Mammary microvascular endothelial cell (primary cell): Measurements from ENCODE around the gene GOLGA6C. TPM values are rescaled to one million over a fixed set of nuclear protein-coding genes. Genes with fewer than 3 reads are reported as not detected.

Experiments
- total RNA-seq: library from RNA; depleted of rRNA; stranded (reverse); fragments of >200 nt; gene quantifications from 2 replicates; pipeline ENCODE4 v1.2.3, GENCODE V29; 2015

Gene GOLGA6C
- not detected in 2 replicates for total RNA-seq

GRCh38 chr15:75258034-75258433 lies at the start of gene GOLGA6C:
Gene GOLGA6C, plus strand, starts transcription at chr15:75258334. Its CDS starts 265 bp downstream, at chr15:75258599.

GRCh38 chr15:75282572-75282971 lies 24.4 kb downstream of the GOLGA6C start, which contains the start of gene GOLGA6D:
Gene GOLGA6D, plus strand, starts transcription at chr15:75282835. Its CDS starts 41 bp downstream, at chr15:75282876.

Other genes starting within 250 kb of the GOLGA6C start
- gene PPCDC, start 234.7 kb upstream of the GOLGA6C start, total RNA-seq: 19.5 and 28.9 TPM in 2 replicates
- 15.5 and 19.8 TPM in 2 replicates for gene C15orf39, start 56.5 kb upstream of the GOLGA6C start, total RNA-seq
- not detected in 2 replicates for gene GOLGA6D, start 24.5 kb downstream of the GOLGA6C start, total RNA-seq
- 112 and 117 TPM in 2 replicates for gene COMMD4, start 77.7 kb downstream of the GOLGA6C start, total RNA-seq
- 4.9 and 7.9 TPM in 2 replicates for gene NEIL1, start 88.7 kb downstream of the GOLGA6C start, total RNA-seq
- 62.7 and 72.3 TPM in 2 replicates for gene MAN2C1, start 110.3 kb downstream of the GOLGA6C start, total RNA-seq
- gene SIN3A, start 193.4 kb downstream of the GOLGA6C start, total RNA-seq: 14.8 and 17.1 TPM in 2 replicates